NCI-H1436 treated with DMSO at 0.1 percent for 48 hours (cell line): ENCODE data around the gene HPGD.

Experiments used
- DNase-seq: peaks from one replicate; lab custom pipeline; 2025; lab: John Stamatoyannopoulos, UW

Gene HPGD

GRCh38 chr4:174474457-174475075 lies 47.7 kb downstream of the HPGD start:
- no peak for DNase-seq

- no peak for DNase-seq
Measured at GRCh38 chr4:174467107-174467506, 55.2 kb downstream of the HPGD start.

- no peak for DNase-seq
Measured at GRCh38 chr4:174464949-174465348, 57.3 kb downstream of the HPGD start.

GRCh38 chr4:174461466-174462106 lies 60.7 kb downstream of the HPGD start:
- no peak for DNase-seq

GRCh38 chr4:174460684-174461083 lies 61.6 kb downstream of the HPGD start:
- no peak for DNase-seq

GRCh38 chr4:174457468-174457867 lies 64.8 kb downstream of the HPGD start:
- DNase-seq: no peak

GRCh38 chr4:174454815-174455473 lies 67.3 kb downstream of the HPGD start:
- DNase-seq: no peak

GRCh38 chr4:174451718-174452296 lies 70.5 kb downstream of the HPGD start:
- no peak for DNase-seq

- no peak for DNase-seq
Measured at GRCh38 chr4:174450786-174451125, 71.5 kb downstream of the HPGD start.

GRCh38 chr4:174449944-174450785 lies 72.1 kb downstream of the HPGD start:
- no peak for DNase-seq

GRCh38 chr4:174449152-174449551 lies 73.1 kb downstream of the HPGD start:
- no peak for DNase-seq

- no peak for DNase-seq
Measured at GRCh38 chr4:174444390-174444789, 77.9 kb downstream of the HPGD start.
